ENCODE measurements around the gene LSS.
"Not testable (repeated sequence)": the region's sequence is repeated elsewhere in the genome, so short reads cannot be mapped to it uniquely, and the experiment has no call there.

Gene LSS

DNA sequence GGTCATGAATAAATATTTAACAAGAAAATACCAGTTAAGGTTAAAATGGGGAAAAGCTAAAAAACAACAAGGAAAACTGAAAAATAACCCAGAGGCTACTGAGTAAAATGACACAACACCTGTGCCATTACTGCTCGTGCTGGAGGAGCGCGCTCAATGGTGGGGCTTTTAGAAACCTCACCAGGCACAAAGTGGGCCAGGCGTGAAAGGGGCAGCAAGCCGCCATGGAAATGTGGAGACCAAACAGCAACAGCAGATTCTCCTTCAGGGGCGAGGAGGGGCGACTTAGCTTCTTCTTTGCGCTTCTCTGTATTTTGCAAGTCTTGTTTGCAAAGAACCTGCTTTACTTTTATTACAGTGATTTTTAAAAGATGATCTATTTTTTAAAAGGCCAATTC lies 25.4 kb downstream of the LSS start:
- DNase-seq: no peak

GRCh38 chr21:46202592-46203202 lies 25.9 kb downstream of the LSS start:
- no peak for DNase-seq

- DNase-seq: not testable (repeated sequence)
Observed at GRCh38 chr21:46200877-46201803, 27.4 kb downstream of the LSS start.

DNA sequence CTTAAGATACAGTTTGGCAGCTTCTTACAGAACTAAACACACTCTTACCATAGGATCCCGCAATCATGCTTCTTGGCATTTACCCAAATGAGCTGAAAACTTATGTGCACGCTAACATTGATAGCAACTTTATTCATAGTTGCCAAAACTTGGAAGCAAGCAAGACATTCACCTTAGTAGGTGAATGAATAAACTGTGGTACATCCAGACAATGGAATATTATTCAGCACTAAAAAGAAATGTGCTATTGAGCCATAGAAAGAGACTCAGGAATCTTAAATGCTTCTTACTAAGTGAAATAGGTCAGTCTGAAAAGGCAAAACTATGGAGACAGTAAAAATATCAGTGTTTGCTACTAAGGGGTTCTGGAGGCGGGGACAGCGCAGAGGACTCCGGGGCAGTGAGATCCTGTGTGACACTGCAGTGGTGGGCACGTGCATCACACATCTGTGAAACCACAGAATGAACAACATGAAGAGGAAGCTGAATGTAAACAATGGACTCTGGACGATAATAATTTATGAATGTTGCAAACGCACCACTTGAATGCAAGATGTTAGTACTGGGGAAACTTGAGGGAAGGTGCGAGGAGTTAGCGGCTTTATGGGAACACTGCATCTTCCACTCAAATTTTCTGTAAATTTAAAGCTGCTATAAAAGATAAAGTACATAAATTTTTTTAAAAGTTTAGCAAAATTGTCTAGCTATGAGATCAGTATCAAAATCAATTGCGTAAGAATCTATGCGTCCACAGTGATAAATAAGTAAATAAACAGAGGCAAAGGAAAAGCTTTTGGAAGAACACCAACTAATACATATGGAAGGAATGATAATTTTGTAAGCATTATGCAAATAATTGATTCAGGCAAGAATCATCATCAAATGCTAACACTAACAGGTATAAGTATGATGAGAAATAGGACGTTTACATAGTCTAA lies 28.9 kb downstream of the LSS start:
- no peak for DNase-seq

DNA sequence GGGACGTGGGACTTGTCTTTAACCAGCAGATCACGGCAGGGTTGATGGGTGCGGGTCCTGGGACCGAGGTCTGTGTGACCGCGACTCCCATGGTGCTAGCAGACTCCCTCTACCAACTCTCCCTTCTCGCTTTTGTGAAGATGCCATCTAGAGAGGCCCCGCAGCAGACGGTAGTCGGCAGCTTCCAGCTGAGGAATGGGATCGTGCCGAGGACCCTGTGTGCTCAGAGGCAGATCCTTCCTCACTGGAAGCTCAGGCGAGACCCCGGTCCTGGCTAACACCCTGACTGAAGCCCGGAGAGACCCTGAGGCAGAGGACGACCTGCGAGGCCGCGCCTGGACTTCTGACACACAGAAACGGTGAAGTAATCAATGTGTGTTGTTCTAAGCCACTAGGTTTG lies 31.8 kb downstream of the LSS start:
- no peak for DNase-seq

GRCh38 chr21:46195595-46196195 lies 32.9 kb downstream of the LSS start:
- no peak for DNase-seq

GRCh38 chr21:46194374-46195334 lies 33.9 kb downstream of the LSS start:
- no peak for DNase-seq

DNA sequence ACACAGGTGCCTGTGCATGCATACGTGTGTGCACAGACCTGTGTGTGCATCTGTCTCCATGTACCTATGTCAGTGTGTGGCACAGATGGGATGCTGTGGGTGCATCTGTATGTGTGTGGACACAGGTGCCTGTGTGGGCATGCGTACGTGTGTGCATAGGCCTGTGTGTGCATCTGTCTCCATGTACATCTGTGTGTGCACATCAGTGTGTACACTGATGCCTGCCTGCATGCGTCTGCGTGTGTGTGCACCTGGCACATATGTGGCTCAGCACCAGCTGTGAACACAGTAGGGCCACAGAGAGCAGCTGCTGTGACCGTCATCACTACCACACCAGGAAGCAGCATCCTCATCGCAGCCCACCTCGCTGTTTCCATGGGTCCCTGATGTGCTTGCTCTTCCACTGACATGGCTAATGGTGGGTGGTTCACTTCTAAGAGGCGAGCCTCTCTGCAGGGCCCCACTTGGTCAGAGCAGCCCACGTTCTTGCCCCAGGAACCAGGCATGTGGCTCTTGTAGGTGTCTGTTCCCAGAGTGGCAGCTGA lies 34.7 kb downstream of the LSS start:
- no peak for DNase-seq

DNA sequence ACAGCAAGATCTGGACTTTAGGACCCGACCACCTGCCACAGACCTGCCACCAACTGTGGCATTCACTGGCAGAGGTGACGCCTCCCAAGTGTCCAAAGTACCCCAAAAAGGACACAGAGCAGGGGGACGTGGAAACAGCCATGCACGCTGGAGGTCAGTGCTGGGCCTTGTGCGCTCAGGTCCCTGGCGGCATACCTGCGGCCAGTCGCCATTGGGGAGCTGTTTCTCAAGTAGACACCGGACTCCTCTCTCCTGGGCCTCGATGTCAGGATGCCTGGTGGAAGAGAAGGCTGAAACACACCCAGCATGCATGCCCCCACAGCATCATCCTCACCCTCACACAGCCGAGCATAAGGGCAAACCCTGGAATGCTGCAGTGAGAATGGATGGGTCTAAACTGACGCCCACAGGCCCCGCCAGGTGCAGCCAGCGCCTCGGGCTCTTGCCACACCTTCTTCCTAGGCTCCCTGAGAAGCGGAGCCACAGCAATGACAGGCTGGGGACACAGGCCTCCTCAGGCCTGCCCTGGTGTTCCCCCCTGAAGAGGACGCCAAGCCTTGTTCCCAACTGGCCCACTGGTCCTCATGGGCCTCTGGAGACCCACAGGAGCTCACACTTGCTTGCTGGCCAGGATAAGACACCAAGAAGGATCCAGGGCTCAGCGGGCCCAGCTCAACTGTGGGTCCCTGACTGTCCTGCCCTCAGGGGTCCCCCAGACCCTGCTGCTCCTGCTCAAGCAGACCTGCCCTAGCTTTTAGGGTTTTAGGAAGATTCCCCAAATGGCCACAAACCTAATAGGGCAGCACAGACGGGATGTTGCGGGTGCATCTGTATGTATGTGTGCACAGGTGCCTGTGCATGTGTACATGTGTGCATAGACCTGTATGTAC lies 36.6 kb downstream of the LSS start:
- DNase-seq: no peak

DNA sequence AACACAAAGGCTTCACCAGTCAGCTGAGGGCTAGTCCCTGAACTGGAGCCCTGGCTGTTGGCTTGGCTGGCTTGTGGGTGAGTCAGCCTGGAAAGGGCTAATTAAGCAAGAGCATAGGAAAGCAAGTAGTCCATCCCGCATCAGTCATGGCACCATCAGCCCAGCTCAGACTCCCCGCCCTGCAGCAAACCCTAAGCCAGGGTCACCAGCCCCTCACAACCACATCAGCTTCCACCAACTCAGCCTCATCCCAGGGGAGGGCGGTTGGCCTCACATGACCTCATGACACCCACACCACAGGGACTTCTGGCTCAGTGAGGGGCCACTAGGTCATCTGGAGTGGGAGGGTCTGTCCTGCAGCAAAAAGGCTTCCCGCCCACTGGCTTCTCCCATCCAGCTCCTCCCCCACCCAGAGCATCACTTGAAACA lies 37.3 kb downstream of the LSS start:
- DNase-seq: peak; percentile 81

- no peak for DNase-seq
Observed at GRCh38 chr21:46190491-46191131, 38.0 kb downstream of the LSS start.

DNA sequence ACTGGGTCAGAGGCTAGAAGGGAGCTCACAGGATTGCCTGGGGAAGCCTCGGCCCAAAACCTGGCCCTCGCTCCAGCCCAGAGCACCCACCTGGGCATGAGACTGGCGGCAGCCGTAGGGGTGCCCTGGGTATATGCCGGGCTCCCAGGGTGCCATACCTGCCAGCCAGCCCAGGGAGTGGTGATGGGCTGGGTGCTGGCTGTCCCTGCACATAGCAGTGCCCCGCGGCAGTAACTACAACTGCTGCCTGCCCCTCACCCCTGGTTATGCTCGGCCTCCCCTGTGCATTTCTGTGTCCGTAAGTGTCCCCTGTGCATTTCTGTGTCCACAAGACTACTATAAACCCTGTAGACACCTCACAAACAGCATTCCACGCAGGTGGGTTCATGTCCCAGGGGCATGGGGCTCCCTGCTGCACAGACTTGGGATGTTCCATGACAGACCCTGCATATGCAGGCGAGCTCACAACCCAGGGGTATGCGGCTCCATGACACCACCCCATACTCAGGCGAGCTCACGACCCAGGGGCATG lies 38.5 kb downstream of the LSS start:
- no peak for DNase-seq

GRCh38 chr21:46189213-46189958 lies 39.2 kb downstream of the LSS start:
- peak; percentile 52 for DNase-seq

DNA sequence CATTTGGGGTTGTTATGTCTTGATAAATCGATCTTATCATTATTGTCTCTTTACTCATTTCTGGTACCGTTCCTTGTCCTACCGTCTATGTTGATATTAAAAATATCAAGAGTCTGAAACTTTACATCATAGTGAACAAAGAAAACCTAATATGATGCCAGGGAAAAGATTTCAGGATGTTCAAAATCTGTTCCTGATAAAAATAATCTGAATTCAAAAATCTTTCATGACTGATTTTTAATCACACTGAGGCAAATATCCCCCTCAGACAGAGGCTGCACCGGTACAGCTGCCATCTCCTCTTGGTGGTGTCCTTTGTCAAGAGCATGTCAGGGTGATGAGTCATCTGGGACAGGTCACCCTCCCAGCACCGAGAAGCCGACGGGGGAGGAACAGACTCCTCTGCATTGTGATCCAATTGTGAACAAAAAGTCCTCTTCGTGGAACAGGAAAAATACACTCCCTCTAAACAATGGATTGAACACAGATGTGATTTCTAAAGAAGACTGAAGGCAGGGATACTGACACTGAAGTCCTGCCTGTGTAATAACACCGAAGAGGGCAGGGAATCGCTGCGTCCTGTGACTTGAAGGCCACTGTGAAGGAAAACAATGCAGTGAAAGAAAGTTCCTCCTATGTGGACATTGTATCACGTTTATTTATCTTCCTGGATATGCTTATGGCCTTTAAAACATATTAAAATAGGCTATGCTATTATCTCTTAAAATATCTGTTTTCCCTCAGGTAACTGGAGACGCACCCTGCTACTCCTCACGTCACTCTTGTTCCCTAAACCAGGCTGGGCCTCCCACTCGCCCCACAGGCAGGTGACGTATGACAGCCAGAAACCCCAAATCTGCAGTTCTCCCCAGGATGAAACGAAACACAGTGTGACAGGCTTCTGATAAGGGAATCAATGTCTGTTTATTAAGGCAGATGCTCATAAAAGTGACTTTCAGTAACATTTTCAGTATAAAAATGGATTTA lies 40.1 kb downstream of the LSS start:
- DNase-seq: peak; percentile 76

DNA sequence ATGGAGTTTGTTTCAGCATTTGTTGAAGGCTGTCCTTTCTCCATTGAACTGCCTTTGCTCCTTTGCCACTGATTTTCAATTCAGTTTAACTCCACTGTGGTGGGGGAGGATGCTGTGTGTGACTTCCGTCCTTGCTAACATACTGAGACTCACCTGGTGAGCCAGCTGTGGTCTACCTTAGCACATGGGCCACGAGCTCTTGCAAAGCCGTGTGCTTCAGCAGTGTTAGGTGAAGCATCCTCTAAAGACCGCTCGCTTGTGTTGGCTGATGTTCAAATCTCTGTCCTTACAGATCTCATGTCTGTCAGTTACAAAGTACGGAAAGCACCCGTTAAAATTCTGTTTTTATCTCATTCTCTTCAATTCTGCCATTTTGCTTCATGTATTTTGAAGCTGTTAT lies 40.8 kb downstream of the LSS start:
- no peak for DNase-seq

- no peak for DNase-seq
Observed at GRCh38 chr21:46187261-46187660, 41.3 kb downstream of the LSS start.

GRCh38 chr21:46185716-46186115 lies 42.9 kb downstream of the LSS start:
- DNase-seq: no peak

Measured in EL (cell line).